H1 (cell line): ENCODE data around the gene CROCC. TPM values are rescaled to one million over a fixed set of nuclear protein-coding genes. Genes with fewer than 3 reads are reported as not detected.

Experiments
- CTCF ChIA-PET: fragments of 300-600 bp; sonication (Branson Sonifier 250); formaldehyde crosslinking; loops from one replicate; lab custom pipeline; 2021; ENCODE audit not compliant: partially characterized antibody; lab: Charles Lee
- POLR2A ChIA-PET: fragments of 300-600 bp; sonication (Branson Sonifier 250); formaldehyde crosslinking; loops from one replicate; lab custom pipeline; 2021; ENCODE audit warnings: inconsistent platforms; ENCODE audit not compliant: partially characterized antibody; lab: Charles Lee
- DNase-seq, 2 experiments: peaks; one replicate each; pipeline versions ENCODE4 v3.0.0 to v3.0.0-alpha.2; 2010 to 2022; ENCODE audit warnings: low spot score in 2 of 2, low read depth in 1 of 2, mixed read lengths in 1 of 2
- FAIRE-seq: peaks from 2 replicates; lab custom pipeline; 2011; peaks lifted over from hg19 to GRCh38; lab: Jason Lieb, UNC
- H2AFZ ChIP-seq: 2 replicates; pipeline ENCODE4 v1.8.1; 2012; ENCODE audit warnings: low read length, inconsistent platforms
- H2AK5ac ChIP-seq: 2 replicates; pipeline ENCODE4 v1.6.1; 2013; ENCODE audit warnings: low read depth, low read length
- H2BK120ac ChIP-seq: replicated peaks from 2 replicates; pipeline ENCODE3; 2013; ENCODE audit warnings: low read depth, low read length, inconsistent platforms
- H2BK12ac ChIP-seq: 2 replicates; pipeline ENCODE4 v1.6.1; 2013; ENCODE audit warnings: low read depth, low read length
- H2BK15ac ChIP-seq: 2 replicates; pipeline ENCODE4 v1.6.1; 2013; ENCODE audit warnings: low read length
- H2BK20ac ChIP-seq: 2 replicates; pipeline ENCODE4 v1.6.1; 2013; ENCODE audit warnings: low read length
- H2BK5ac ChIP-seq: 2 replicates; pipeline ENCODE4 v1.6.1; 2013; ENCODE audit warnings: low read depth, low read length
- H3K14ac ChIP-seq: 2 replicates; pipeline ENCODE4 v1.6.1; 2013; ENCODE audit warnings: inconsistent platforms; ENCODE audit not compliant: insufficient read length
- H3K18ac ChIP-seq: 2 replicates; pipeline ENCODE4 v1.6.1; 2013; ENCODE audit warnings: low read length; ENCODE audit errors: extremely low read depth
- H3K23ac ChIP-seq: 2 replicates; pipeline ENCODE4 v1.6.1; 2013; ENCODE audit warnings: inconsistent platforms; ENCODE audit not compliant: insufficient read length
- H3K23me2 ChIP-seq: 2 replicates; pipeline ENCODE4 v1.6.1; 2013; ENCODE audit warnings: low read depth, low read length
- H3K27ac ChIP-seq: 2 replicates; pipeline ENCODE4 v1.6.1; 2011; ENCODE audit warnings: low read depth, low read length, inconsistent platforms
- H3K27me3 ChIP-seq, 4 experiments: replicated peaks in 1 of 4; 1 replicate in 1 of 4; 2 replicates in 3 of 4; pipeline versions ENCODE4 v1.6.1 to v1.8.1; 2011 to 2013; ENCODE audit warnings: low read length in 3 of 4, mild to moderate bottlenecking in 3 of 4, inconsistent platforms in 2 of 4, mixed read lengths in 2 of 4, moderate library complexity in 1 of 4; ENCODE audit not compliant: control insufficient read depth in 3 of 4, insufficient read depth in 3 of 4; ENCODE audit errors: extremely low read depth in 1 of 4
- H3K36me3 ChIP-seq, 4 experiments: 2 replicates each; pipeline versions ENCODE4 v1.6.1 to v1.8.1; 2011 to 2013; ENCODE audit warnings: mild to moderate bottlenecking in 4 of 4, low read length in 3 of 4, moderate library complexity in 2 of 4, control low read depth in 1 of 4, inconsistent platforms in 1 of 4; ENCODE audit not compliant: insufficient read depth in 4 of 4, control insufficient read depth in 2 of 4
- H3K4ac ChIP-seq: replicated peaks from 2 replicates; pipeline ENCODE3; 2013; ENCODE audit warnings: low read length, low read depth, mixed read lengths, inconsistent platforms; ENCODE audit not compliant: insufficient read length
- H3K4me1 ChIP-seq, 4 experiments: replicated peaks in 1 of 4; 1 replicate in 1 of 4; 2 replicates in 3 of 4; pipeline versions ENCODE4 v1.6.1 to v1.8.1; 2011 to 2013; ENCODE audit warnings: low read length in 3 of 4, inconsistent platforms in 2 of 4, mixed read lengths in 1 of 4; ENCODE audit not compliant: insufficient read depth in 4 of 4, control insufficient read depth in 3 of 4
- H3K4me2 ChIP-seq, 2 experiments: 2 replicates each; pipeline versions ENCODE4 v1.6.1 to v1.8.1; 2011 to 2013; ENCODE audit warnings: low read depth in 2 of 2, low read length in 2 of 2, control low read depth in 1 of 2, inconsistent platforms in 1 of 2, mild to moderate bottlenecking in 1 of 2; ENCODE audit not compliant: insufficient read depth in 1 of 2
- H3K4me3 ChIP-seq, 4 experiments: fragments of 200-600, 300-600 bp in 1 of 4; sonication (generic), shearing (Covaris generic), sonication (Bioruptor Twin) in 1 of 4; 2 replicates each; pipeline versions ENCODE4 v1.5.1 to v1.8.1; 2011 to 2016; ENCODE audit warnings: low read length in 4 of 4, low read depth in 3 of 4, control low read depth in 2 of 4, inconsistent platforms in 2 of 4, mild to moderate bottlenecking in 2 of 4, mixed read lengths in 1 of 4, moderate library complexity in 1 of 4; ENCODE audit not compliant: insufficient read depth in 2 of 4; ENCODE audit errors: extremely low read depth in 1 of 4
- H3K56ac ChIP-seq: replicated peaks from 2 replicates; pipeline ENCODE3; 2013; ENCODE audit warnings: low read depth, mild to moderate bottlenecking, mixed read lengths, low read length, inconsistent platforms; ENCODE audit not compliant: insufficient read length
- H3K79me1 ChIP-seq: 2 replicates; pipeline ENCODE4 v1.6.1; 2013; ENCODE audit warnings: low read depth, low read length, control low read depth
- H3K79me2 ChIP-seq, 2 experiments: 2 replicates each; pipeline versions ENCODE4 v1.6.1 to v1.8.1; 2012 to 2013; ENCODE audit warnings: low read length in 2 of 2, mild to moderate bottlenecking in 2 of 2, inconsistent platforms in 1 of 2; ENCODE audit not compliant: insufficient read depth in 2 of 2, control insufficient read depth in 1 of 2
- H3K9ac ChIP-seq, 4 experiments: replicated peaks in 1 of 4; 1 replicate in 1 of 4; 2 replicates in 3 of 4; pipeline versions ENCODE4 v1.6.1 to v1.8.1; 2011 to 2013; ENCODE audit warnings: low read depth in 3 of 4, low read length in 3 of 4, control low read depth in 2 of 4, mild to moderate bottlenecking in 2 of 4, moderate library complexity in 2 of 4, inconsistent platforms in 1 of 4; ENCODE audit errors: extremely low read depth in 1 of 4
- H3K9me3 ChIP-seq, 2 experiments: 2 replicates each; pipeline versions ENCODE4 v1.6.1 to v1.8.1; 2012 to 2013; ENCODE audit warnings: mild to moderate bottlenecking in 2 of 2, moderate library complexity in 2 of 2, control low read depth in 1 of 2, inconsistent platforms in 1 of 2, low read depth in 1 of 2, low read length in 1 of 2, mixed read lengths in 1 of 2; ENCODE audit not compliant: insufficient read depth in 2 of 2
- H4K20me1 ChIP-seq, 2 experiments: replicated peaks in 1 of 2; 2 replicates each; pipeline versions ENCODE3 to v1.8.1; 2011 to 2013; ENCODE audit warnings: inconsistent platforms in 2 of 2, low read length in 2 of 2, mild to moderate bottlenecking in 1 of 2; ENCODE audit not compliant: insufficient read depth in 2 of 2, control insufficient read depth in 1 of 2
- H4K5ac ChIP-seq: 2 replicates; pipeline ENCODE4 v1.6.1; 2013; ENCODE audit warnings: low read length, low read depth, mixed read lengths, inconsistent platforms; ENCODE audit not compliant: insufficient read length
- H4K8ac ChIP-seq: 2 replicates; pipeline ENCODE4 v1.8.0; 2013; ENCODE audit warnings: mild to moderate bottlenecking, moderate library complexity, low read length, inconsistent platforms; ENCODE audit not compliant: insufficient read depth; ENCODE audit errors: extremely low read depth
- H4K91ac ChIP-seq: replicated peaks from 2 replicates; pipeline ENCODE3; 2013; ENCODE audit warnings: low read length, mixed read lengths, inconsistent platforms; ENCODE audit not compliant: insufficient read length
- BACH1 ChIP-seq: IDR thresholded peaks from 2 replicates; pipeline ENCODE4 v1.6.1; 2012; ENCODE audit warnings: low read length, improper control_type of control experiment
- CHD1 ChIP-seq: IDR thresholded peaks from 2 replicates; pipeline ENCODE4 v1.6.1; 2012; ENCODE audit warnings: low read depth, low read length, improper control_type of control experiment
- CREB1 ChIP-seq: IDR thresholded peaks from 2 replicates; pipeline ENCODE4 v1.6.1; 2012; ENCODE audit warnings: inconsistent platforms
- KDM5A ChIP-seq: fragments of 200-600 bp; IDR thresholded peaks from 2 replicates; pipeline ENCODE4 v1.7.1; 2012; ENCODE audit warnings: mild to moderate bottlenecking, low read length, inconsistent platforms, mixed read lengths
- NANOG ChIP-seq: IDR thresholded peaks from 2 replicates; pipeline ENCODE4 v1.6.1; 2011; ENCODE audit warnings: low read length, low read depth, mild to moderate bottlenecking, inconsistent platforms; ENCODE audit not compliant: insufficient read depth, poor library complexity, severe bottlenecking
- SIX5 ChIP-seq: IDR thresholded peaks from 2 replicates; pipeline ENCODE4 v1.6.1; 2011; ENCODE audit warnings: mild to moderate bottlenecking, low read depth, low read length
- SP2 ChIP-seq: IDR thresholded peaks from 2 replicates; pipeline ENCODE4 v1.6.1; 2012; ENCODE audit warnings: mild to moderate bottlenecking, low read length, inconsistent platforms
- SRF ChIP-seq: IDR thresholded peaks from 2 replicates; pipeline ENCODE4 v1.6.1; 2011; ENCODE audit warnings: mild to moderate bottlenecking, low read depth, low read length, moderate library complexity
- TCF12 ChIP-seq: IDR thresholded peaks from 2 replicates; pipeline ENCODE4 v1.6.1; 2011; ENCODE audit warnings: low read depth, mild to moderate bottlenecking, low read length
- WGBS, 2 experiments: shearing (Covaris generic) in 1 of 2; methylation state at CpG; one replicate each; pipeline versions ENCODE4 v1.1.6 to v1.1.7; 2013 to 2015; ENCODE audit warnings: low lambda C conversion rate in 2 of 2, mixed read lengths in 2 of 2, inconsistent platforms in 1 of 2, low coverage in 1 of 2, missing lambda C conversion rate in 1 of 2; ENCODE audit not compliant: insufficient replicate concordance in 2 of 2, insufficient coverage in 1 of 2, insufficient read length in 1 of 2; ENCODE audit errors: extremely low coverage in 1 of 2, missing lambda C conversion rate in 1 of 2; 5-methylcytosine and 5-hydroxymethylcytosine counted together
- polyA plus RNA-seq, 7 experiments: library from polyadenylated mRNA; depleted of rRNA in 3 of 7; stranded (reverse) in 5 of 7; unstranded in 2 of 7; fragments of >200 nt in 5 of 7; fragments of 200-250 nt in 2 of 7; gene quantifications; 1 replicate in 5 of 7; 2 replicates in 1 of 7; 4 replicates in 1 of 7; pipeline versions ENCODE4 v1.2.1 to v1.2.3, GENCODE V29; 2011 to 2013; ENCODE audit warnings: missing spikeins in 2 of 7, mixed read lengths in 2 of 7
- total RNA-seq: library from RNA; stranded (reverse); fragmentation: NEBNext Ultra II Directional; extraction: Animal tissue kit (Norgen Biotek cat#: 25700); gene quantifications from 2 replicates; pipeline ENCODE4 v1.2.1, GENCODE V29; 2021

Gene CROCC
- total and polyA plus RNA-seq, 2 of the 8 experiments (the other 6 are each of a cell fraction or from before 2014, with no cell fraction given): 12.1 to 39.5 TPM

DNA sequence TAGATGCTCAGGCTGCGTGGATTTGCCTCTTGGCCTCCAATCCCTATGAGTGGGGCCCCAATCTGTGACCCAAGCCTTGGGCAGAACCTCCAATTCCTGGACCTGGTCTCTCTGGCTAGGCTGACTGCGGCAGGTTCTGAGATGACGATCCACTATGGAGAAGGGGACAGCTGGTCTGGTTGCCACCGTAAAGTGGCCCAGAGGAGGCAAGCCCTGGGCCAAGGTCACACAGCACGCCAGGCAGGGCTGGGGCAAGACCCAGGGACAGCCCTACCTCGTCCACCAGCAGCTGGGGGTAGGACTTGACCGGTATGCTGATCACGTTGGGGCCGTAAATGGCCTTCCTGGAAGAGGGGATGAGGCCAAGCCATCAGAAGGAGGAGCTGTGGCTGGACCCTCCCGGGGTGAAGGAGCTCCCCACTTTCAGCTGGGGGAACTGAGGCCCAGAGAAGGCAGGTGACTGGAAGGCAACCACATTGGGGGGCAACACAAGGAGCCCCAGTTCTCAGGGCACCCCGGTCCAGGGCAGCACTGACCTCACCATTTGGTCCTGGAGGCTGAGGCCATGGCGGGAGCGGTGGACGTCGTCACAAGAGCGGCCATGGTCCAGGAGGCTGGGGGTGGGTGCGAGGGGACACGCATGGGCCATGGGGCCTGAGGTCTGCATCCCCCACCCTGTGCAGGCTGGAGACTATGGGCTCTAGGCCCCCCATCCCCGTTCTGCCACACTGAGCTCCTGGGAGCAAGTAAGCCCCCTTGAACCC, 80.2 kb downstream of the CROCC start:
- POLR2A ChIA-PET: interaction anchor here (0.6 to 2.1 kb wide), 6 partner anchors 8 to 50 kb away, joined by 3 to 7 read pairs (median 4); partner anchors contain the start of gene ATP13A2
- DNase-seq: no peak

More for the DNA sequence above, 80.2 kb downstream of the CROCC start:
- Histone ChIP-seq H3K23me2 (no peaks in the 10 kb centered on the region), H4K8ac (no peak overlapping the region; the same call in 1 of the 2 replicates), H4K20me1 (peaks cover 0 to 5% of the 10 kb centered on the region in 2 experiments), H3K23ac (no peak overlapping the region), H3K27ac (no peak overlapping the region), H3K4me3 (no peak overlapping the region), H2BK5ac (no peak overlapping the region), H2BK20ac (no peak overlapping the region), H4K5ac (no peak overlapping the region), H3K79me2 (no peaks in the 10 kb centered on the region; a peak in 1 of 4 replicates), H3K18ac (no peak overlapping the region), H3K79me1 (no peaks in the 10 kb centered on the region), H2BK15ac (no peak overlapping the region), H3K9ac (no peak overlapping the region), H3K4me1 (peaks cover 0 to 4% (median 1%) of the 10 kb centered on the region in 4 experiments; a peak in 3 of 7 replicates), H3K56ac (no peak overlapping the region), H3K14ac (no peak overlapping the region), H2BK12ac (no peak overlapping the region), H2AFZ (no peak overlapping the region), H2BK120ac (no peak overlapping the region), H3K9me3 (no peaks in the 10 kb centered on the region), H3K27me3 (no peaks in the 10 kb centered on the region), H3K4ac (no peak overlapping the region), H4K91ac (no peak overlapping the region), H2AK5ac (no peak overlapping the region), H3K36me3 (peaks cover 0 to 46% (median 24%) of the 10 kb centered on the region in 4 experiments; a peak in 7 of 8 replicates), H3K4me2 (no peak overlapping the region)
- CTCF ChIA-PET: interaction anchor here (0.6 to 11.4 kb wide), 11 partner anchors 9 to 77 kb away, joined by 3 to 164 read pairs (median 4); no protein-coding TSS in a partner anchor
- FAIRE-seq: no peak
- TF ChIP-seq SIX5: no peak
- no peak for TF ChIP-seq BACH1
- no peak for TF ChIP-seq KDM5A
- TF ChIP-seq NANOG: no peak
- no peak for TF ChIP-seq TCF12
- no peak for TF ChIP-seq CREB1
- TF ChIP-seq SRF: no peak
- TF ChIP-seq SP2: no peak
- no peak for TF ChIP-seq CHD1
- WGBS, 2 experiments: 97% methylated on average over 15 of the region's 19 CpGs; no CpG with 5 or more reads in 1 of the 2 experiments
